Midbrain (tissue), 1 donor: Measurements from ENCODE around the gene ZNF292.
"Not testable (repeated sequence)": the region's sequence is repeated elsewhere in the genome, so short reads cannot be mapped to it uniquely, and the experiment has no call there.

Experiments
- DNase-seq: peaks from one replicate; lab custom pipeline; 2025; lab: John Stamatoyannopoulos, UW

ZNF292 gene

GRCh38 chr6:87154993-87155841, at the start of gene ZNF292:
Gene ZNF292, plus strand, starts transcription at chr6:87155565. Its CDS starts 27 bp downstream, at chr6:87155592.
- DNase-seq = peak; percentile 96

GRCh38 chr6:87105823-87106222, 49.5 kb upstream of the ZNF292 start:
- no peak for DNase-seq

- DNase-seq = no peak
Observed at GRCh38 chr6:87110636-87111035, 44.7 kb upstream of the ZNF292 start.

- DNase-seq = no peak
Observed at GRCh38 chr6:87115402-87116135, 39.8 kb upstream of the ZNF292 start.

GRCh38 chr6:87116922-87117321, 38.4 kb upstream of the ZNF292 start:
- DNase-seq = no peak

GRCh38 chr6:87118054-87118453, 37.3 kb upstream of the ZNF292 start:
- DNase-seq = no peak

GRCh38 chr6:87122477-87122876, 32.9 kb upstream of the ZNF292 start:
- DNase-seq = no peak

GRCh38 chr6:87124074-87124473, 31.3 kb upstream of the ZNF292 start:
- no peak for DNase-seq

GRCh38 chr6:87126501-87126900, 28.9 kb upstream of the ZNF292 start:
- no peak for DNase-seq

GRCh38 chr6:87127737-87128136, 27.6 kb upstream of the ZNF292 start:
- DNase-seq = no peak

GRCh38 chr6:87136963-87137362, 18.4 kb upstream of the ZNF292 start:
- no peak for DNase-seq

GRCh38 chr6:87139236-87139635, 16.1 kb upstream of the ZNF292 start:
- peak; percentile 42 for DNase-seq

- DNase-seq = not testable (repeated sequence)
Observed at GRCh38 chr6:87139927-87140326, 15.4 kb upstream of the ZNF292 start.

GRCh38 chr6:87146363-87146762, 9.0 kb upstream of the ZNF292 start:
- DNase-seq = peak; percentile 2

- no peak for DNase-seq
Observed at GRCh38 chr6:87150406-87150805, 5.0 kb upstream of the ZNF292 start.

- peak; percentile 78 for DNase-seq
Observed at GRCh38 chr6:87151471-87151780, 3.9 kb upstream of the ZNF292 start.

- DNase-seq = peak; percentile 81
Observed at GRCh38 chr6:87151781-87152525, 3.4 kb upstream of the ZNF292 start.

- no peak for DNase-seq
Observed at GRCh38 chr6:87152526-87152955, 2.8 kb upstream of the ZNF292 start.

- DNase-seq = peak; percentile 80
Observed at GRCh38 chr6:87154641-87154992, 748 bp upstream of the ZNF292 start.

GRCh38 chr6:87155842-87156815, 764 bp downstream of the ZNF292 start:
- peak; percentile 45 for DNase-seq

- DNase-seq = not testable (repeated sequence)
Observed at GRCh38 chr6:87157596-87157995, 2.2 kb downstream of the ZNF292 start.
